ENCODE measurements around the gene DLG5. TPM values are rescaled to one million over a fixed set of nuclear protein-coding genes. Genes with fewer than 3 reads are reported as not detected.

The DLG5 gene
- total and polyA plus RNA-seq, 7 donors: 6.0 to 78.1 (median 41.0) TPM

GRCh38 chr10:77819210-77820112 is 107.1 kb downstream of the DLG5 start:
- peaks cover 56 to 99% (median 76%) of the 10 kb centered on the region in 4 donors for H3K36me3 ChIP-seq
- 93 to 96% methylated on average over 20 of the region's 20 CpGs for WGBS, 2 donors

GRCh38 chr10:77818378-77818777 is 108.2 kb downstream of the DLG5 start:
- Histone ChIP-seq H3K27me3 (no peaks in the 10 kb centered on the region), H3K4me3 (no peak overlapping the region), H3K27ac (no peak overlapping the region), H3K36me3 (peaks cover 56 to 99% (median 66%) of the 10 kb centered on the region in 4 donors), H3K4me1 (peaks cover 0 to 4% (median 0%) of the 10 kb centered on the region in 4 donors), H3K9me3 (no peaks in the 10 kb centered on the region)
- 88 to 94% methylated on average over 4 of the region's 4 CpGs for WGBS, 2 donors
- TF ChIP-seq POLR2AphosphoS5 (IDR thresholded peaks at IDR 0.05): no peak
- TF ChIP-seq POLR2A (IDR thresholded peaks at IDR 0.05): no peak
- TF ChIP-seq, protein P1, sequence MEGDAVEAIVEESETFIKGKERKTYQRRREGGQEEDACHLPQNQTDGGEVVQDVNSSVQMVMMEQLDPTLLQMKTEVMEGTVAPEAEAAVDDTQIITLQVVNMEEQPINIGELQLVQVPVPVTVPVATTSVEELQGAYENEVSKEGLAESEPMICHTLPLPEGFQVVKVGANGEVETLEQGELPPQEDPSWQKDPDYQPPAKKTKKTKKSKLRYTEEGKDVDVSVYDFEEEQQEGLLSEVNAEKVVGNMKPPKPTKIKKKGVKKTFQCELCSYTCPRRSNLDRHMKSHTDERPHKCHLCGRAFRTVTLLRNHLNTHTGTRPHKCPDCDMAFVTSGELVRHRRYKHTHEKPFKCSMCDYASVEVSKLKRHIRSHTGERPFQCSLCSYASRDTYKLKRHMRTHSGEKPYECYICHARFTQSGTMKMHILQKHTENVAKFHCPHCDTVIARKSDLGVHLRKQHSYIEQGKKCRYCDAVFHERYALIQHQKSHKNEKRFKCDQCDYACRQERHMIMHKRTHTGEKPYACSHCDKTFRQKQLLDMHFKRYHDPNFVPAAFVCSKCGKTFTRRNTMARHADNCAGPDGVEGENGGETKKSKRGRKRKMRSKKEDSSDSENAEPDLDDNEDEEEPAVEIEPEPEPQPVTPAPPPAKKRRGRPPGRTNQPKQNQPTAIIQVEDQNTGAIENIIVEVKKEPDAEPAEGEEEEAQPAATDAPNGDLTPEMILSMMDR (IDR thresholded peaks at IDR 0.05): no peak
- no peak for TF ChIP-seq EP300 (IDR thresholded peaks at IDR 0.05)
- intact Hi-C loops (cut with DNase I): no loop called here
- no peak for DNase-seq

More at GRCh38 chr10:77819210-77820112, 107.1 kb downstream of the DLG5 start:
- H3K4me1 ChIP-seq: peaks cover 0 to 4% (median 0%) of the 10 kb centered on the region in 4 donors
- H3K4me3 ChIP-seq: no peak overlapping the region
- H3K9me3 ChIP-seq: no peaks in the 10 kb centered on the region
- TF ChIP-seq EP300 (IDR thresholded peaks at IDR 0.05): no peak
- TF ChIP-seq, protein P1 (IDR thresholded peaks at IDR 0.05): no peak
- TF ChIP-seq POLR2A (IDR thresholded peaks at IDR 0.05): no peak
- TF ChIP-seq POLR2AphosphoS5 (IDR thresholded peaks at IDR 0.05): no peak
- H3K27ac ChIP-seq: no peak overlapping the region
- intact Hi-C loops (cut with DNase I): no loop called here
- no peak for DNase-seq
- no peaks in the 10 kb centered on the region for H3K27me3 ChIP-seq

DNA sequence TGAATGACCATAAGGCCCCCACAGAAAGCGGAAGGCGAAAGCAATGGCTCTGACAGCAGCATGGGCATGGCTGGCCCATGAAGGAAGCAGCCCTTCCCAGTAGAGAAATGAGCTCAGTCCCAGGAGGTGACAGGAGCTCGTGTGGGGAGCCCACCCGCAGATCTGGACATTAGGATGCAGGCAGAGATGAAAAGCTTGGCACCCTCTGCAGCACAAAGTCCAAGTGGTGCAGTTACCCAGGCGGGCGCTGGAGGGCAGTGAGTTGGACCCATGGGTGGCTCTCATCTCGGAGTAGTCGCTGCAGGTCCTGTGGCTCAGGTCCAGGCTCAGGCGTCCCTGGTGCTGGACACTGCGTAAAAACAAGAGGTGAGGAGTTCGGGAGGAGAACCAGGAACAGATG is 109.0 kb downstream of the DLG5 start:
- WGBS, 2 donors: 92 to 95% methylated on average over 11 of the region's 11 CpGs
- H3K36me3 ChIP-seq: peaks cover 56 to 99% (median 68%) of the 10 kb centered on the region in 4 donors
- H3K9me3 ChIP-seq: no peaks in the 10 kb centered on the region
- TF ChIP-seq POLR2AphosphoS5 (IDR thresholded peaks at IDR 0.05) (no peak), EP300 (IDR thresholded peaks at IDR 0.05) (no peak), POLR2A (IDR thresholded peaks at IDR 0.05) (no peak)
- TF ChIP-seq, protein P1 (IDR thresholded peaks at IDR 0.05): no peak
- intact Hi-C loops (cut with DNase I): no loop called here
- no peak overlapping the region for H3K27ac ChIP-seq
- H3K4me1 ChIP-seq: peaks cover 0 to 4% (median 0%) of the 10 kb centered on the region in 4 donors
- no peak for DNase-seq
- H3K4me3 ChIP-seq: no peak overlapping the region
- no peaks in the 10 kb centered on the region for H3K27me3 ChIP-seq

DNA sequence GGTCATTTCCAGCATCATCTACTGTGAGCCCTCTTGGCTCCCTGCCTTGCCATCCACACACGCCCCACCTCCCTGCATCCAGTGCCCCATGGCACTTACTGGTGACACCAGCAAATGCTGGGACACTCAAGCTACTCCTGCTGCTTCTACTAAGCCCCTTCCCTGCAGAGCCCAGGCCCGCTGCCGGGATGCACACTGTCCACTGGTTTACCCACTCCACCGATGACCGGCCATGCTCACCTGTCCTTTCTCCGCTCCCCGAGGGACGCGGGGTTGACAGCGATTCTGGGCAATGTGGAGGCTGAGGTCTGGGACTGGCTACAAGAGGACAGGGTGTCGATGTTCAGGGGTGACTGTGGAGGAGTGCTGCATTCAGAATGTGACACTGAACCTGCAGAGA is 110.2 kb downstream of the DLG5 start:
- Histone ChIP-seq H3K36me3 (peaks cover 62 to 100% (median 72%) of the 10 kb centered on the region in 4 donors), H3K4me3 (no peak overlapping the region), H3K27ac (no peak overlapping the region), H3K4me1 (peaks cover 0 to 4% (median 0%) of the 10 kb centered on the region in 4 donors), H3K27me3 (no peaks in the 10 kb centered on the region), H3K9me3 (no peaks in the 10 kb centered on the region)
- intact Hi-C loops (cut with DNase I): no loop called here
- WGBS, 2 donors: 96% methylated on average over 11 of the region's 11 CpGs
- DNase-seq: no peak
- TF ChIP-seq, protein P1 (IDR thresholded peaks at IDR 0.05): no peak
- TF ChIP-seq EP300 (IDR thresholded peaks at IDR 0.05): no peak
- TF ChIP-seq POLR2A (IDR thresholded peaks at IDR 0.05): no peak
- no peak for TF ChIP-seq POLR2AphosphoS5 (IDR thresholded peaks at IDR 0.05)
